ENCODE data around the gene CCT7.
A peak's percentile ranks its signal among the peaks of the same experiment; 100 is the strongest.

The CCT7 gene

GRCh38 chr2:73250872-73251846 is 17.1 kb downstream of the CCT7 start:
- no peak overlapping the region for H3K4me3 ChIP-seq (ENCODE audit: low read depth, low read length)
- H3K4me1 ChIP-seq (ENCODE audit: control insufficient read depth, insufficient read depth, low read length) = no peaks in the 10 kb centered on the region
- peaks cover 56 to 93% of the 10 kb centered on the region in 2 experiments for H3K36me3 ChIP-seq (ENCODE audit: control insufficient read depth in 2 of 2, insufficient read depth in 1 of 2, low read length in 2 of 2)
- POLR2A ChIA-PET = interaction anchor here (0.5 to 1.1 kb wide), 3 partner anchors 11 to 134 kb away, joined by 3 to 4 read pairs (median 3); partner anchors contain the start of gene ALMS1
- H3K9me3 ChIP-seq (ENCODE audit: control insufficient read depth, insufficient read depth, low read depth, low read length) = no peaks in the 10 kb centered on the region
- H3K27ac ChIP-seq (ENCODE audit: extremely low read depth, low read depth, low read length) = no peak overlapping the region
- CTCF ChIA-PET = interaction anchor here (0.9 to 2.0 kb wide), 3 partner anchors 16 to 39 kb away, joined by 3 to 7 read pairs (median 5); no protein-coding TSS in a partner anchor
- no peak for TF ChIP-seq RBAK (tag by site-specific recombination; IDR thresholded peaks at IDR 0.05)
- no peak for TF ChIP-seq ZBTB1 (tag by site-specific recombination; IDR thresholded peaks at IDR 0.05)
- no peak for TF ChIP-seq ZNF19 (tag by site-specific recombination; IDR thresholded peaks at IDR 0.05; ENCODE audit: low read depth)
- TF ChIP-seq, protein P1, sequence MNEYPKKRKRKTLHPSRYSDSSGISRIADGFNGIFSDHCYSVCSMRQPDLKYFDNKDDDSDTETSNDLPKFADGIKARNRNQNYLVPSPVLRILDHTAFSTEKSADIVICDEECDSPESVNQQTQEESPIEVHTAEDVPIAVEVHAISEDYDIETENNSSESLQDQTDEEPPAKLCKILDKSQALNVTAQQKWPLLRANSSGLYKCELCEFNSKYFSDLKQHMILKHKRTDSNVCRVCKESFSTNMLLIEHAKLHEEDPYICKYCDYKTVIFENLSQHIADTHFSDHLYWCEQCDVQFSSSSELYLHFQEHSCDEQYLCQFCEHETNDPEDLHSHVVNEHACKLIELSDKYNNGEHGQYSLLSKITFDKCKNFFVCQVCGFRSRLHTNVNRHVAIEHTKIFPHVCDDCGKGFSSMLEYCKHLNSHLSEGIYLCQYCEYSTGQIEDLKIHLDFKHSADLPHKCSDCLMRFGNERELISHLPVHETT (tag by site-specific recombination; IDR thresholded peaks at IDR 0.05) = no peak
- TF ChIP-seq PBX3 (CRISPR knock-in tag; IDR thresholded peaks at IDR 0.05) = no peak
- no peak for TF ChIP-seq TCF7L2 (IDR thresholded peaks at IDR 0.05; ENCODE audit: borderline replicate concordance, low read depth, low read length)
- no peak for TF ChIP-seq ZNF114 (tag by site-specific recombination; IDR thresholded peaks at IDR 0.05)
- no peak for TF ChIP-seq ZNF768 (tag by site-specific recombination; IDR thresholded peaks at IDR 0.05)
- TF ChIP-seq, protein P2, sequence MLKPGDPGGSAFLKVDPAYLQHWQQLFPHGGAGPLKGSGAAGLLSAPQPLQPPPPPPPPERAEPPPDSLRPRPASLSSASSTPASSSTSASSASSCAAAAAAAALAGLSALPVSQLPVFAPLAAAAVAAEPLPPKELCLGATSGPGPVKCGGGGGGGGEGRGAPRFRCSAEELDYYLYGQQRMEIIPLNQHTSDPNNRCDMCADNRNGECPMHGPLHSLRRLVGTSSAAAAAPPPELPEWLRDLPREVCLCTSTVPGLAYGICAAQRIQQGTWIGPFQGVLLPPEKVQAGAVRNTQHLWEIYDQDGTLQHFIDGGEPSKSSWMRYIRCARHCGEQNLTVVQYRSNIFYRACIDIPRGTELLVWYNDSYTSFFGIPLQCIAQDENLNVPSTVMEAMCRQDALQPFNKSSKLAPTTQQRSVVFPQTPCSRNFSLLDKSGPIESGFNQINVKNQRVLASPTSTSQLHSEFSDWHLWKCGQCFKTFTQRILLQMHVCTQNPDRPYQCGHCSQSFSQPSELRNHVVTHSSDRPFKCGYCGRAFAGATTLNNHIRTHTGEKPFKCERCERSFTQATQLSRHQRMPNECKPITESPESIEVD (tag by site-specific recombination; IDR thresholded peaks at IDR 0.05) = no peak
- no peak for TF ChIP-seq KLF1 (tag by site-specific recombination; IDR thresholded peaks at IDR 0.05)
- no peak for TF ChIP-seq ZBTB21 (tag by site-specific recombination; IDR thresholded peaks at IDR 0.05)
- no peak for TF ChIP-seq ZBTB48 (tag by site-specific recombination; IDR thresholded peaks at IDR 0.05)
- TF ChIP-seq ZNF416 (tag by site-specific recombination; IDR thresholded peaks at IDR 0.05) = no peak
- no peak for TF ChIP-seq MZF1 (tag by site-specific recombination; IDR thresholded peaks at IDR 0.05; ENCODE audit: borderline replicate concordance)

GRCh38 chr2:73252238-73253027 is 18.3 kb downstream of the CCT7 start:
- ChIA-PET POLR2A (interaction anchor here (0.6 to 1.2 kb wide), 4 partner anchors 13 to 133 kb away, joined by 3 to 4 read pairs (median 3); partner anchors contain the start of genes ALMS1 and PRADC1), CTCF (interaction anchor here (0.6 to 2.0 kb wide), 2 partner anchors 17 to 1426 kb away, joined by 3 to 5 read pairs; no protein-coding TSS in a partner anchor)
- no peak for TF ChIP-seq ZFP3 (tag by site-specific recombination; IDR thresholded peaks at IDR 0.05; ENCODE audit: low read depth)
- TF ChIP-seq MYNN (tag by site-specific recombination; IDR thresholded peaks at IDR 0.05; ENCODE audit: borderline replicate concordance) = no peak
- peak; percentile 48 for TF ChIP-seq GLIS1 (tag by site-specific recombination; IDR thresholded peaks at IDR 0.05)
- TF ChIP-seq ZNF776 (tag by site-specific recombination; IDR thresholded peaks at IDR 0.05; ENCODE audit: borderline replicate concordance) = no peak
- TF ChIP-seq ZIC2 (tag by site-specific recombination; IDR thresholded peaks at IDR 0.05) = no peak
- TF ChIP-seq ZNF600 (tag by site-specific recombination; IDR thresholded peaks at IDR 0.05) = peak; percentile 60
- no peak for TF ChIP-seq ZEB2 (tag by site-specific recombination; IDR thresholded peaks at IDR 0.05)
- Histone ChIP-seq H3K9me3 (ENCODE audit: control insufficient read depth, insufficient read depth, low read depth, low read length) (no peaks in the 10 kb centered on the region), H3K36me3 (ENCODE audit: control insufficient read depth in 2 of 2, insufficient read depth in 1 of 2, low read length in 2 of 2) (peaks cover 43 to 80% of the 10 kb centered on the region in 2 experiments), H3K4me3 (ENCODE audit: low read depth, low read length) (no peak overlapping the region), H3K27ac (ENCODE audit: extremely low read depth, low read depth, low read length) (no peak overlapping the region), H3K4me1 (ENCODE audit: control insufficient read depth, insufficient read depth, low read length) (no peaks in the 10 kb centered on the region)

All from HEK293 (cell line).